Spinal cord (tissue), 10 donors: ENCODE data around the gene LRFN2. TPM values are rescaled to one million over a fixed set of nuclear protein-coding genes. Genes with fewer than 3 reads are reported as not detected.

Experiments used
- DNase-seq, 6 donors: peaks; one replicate each; pipeline versions ENCODE4 v3.0.0 to v3.0.0-alpha.2; 2013 to 2015; ENCODE audit warnings: low spot score in 6 of 6, low read depth in 4 of 6
- H3K27ac ChIP-seq: one replicate; pipeline ENCODE4 v1.5.1; 2013; ENCODE audit warnings: low read depth, low read length, control low read depth
- H3K27me3 ChIP-seq: one replicate; pipeline ENCODE4 v1.6.1; 2013; ENCODE audit warnings: low read length; ENCODE audit not compliant: control insufficient read depth, insufficient read depth
- H3K36me3 ChIP-seq: one replicate; pipeline ENCODE4 v1.6.1; 2013; ENCODE audit warnings: low read length; ENCODE audit not compliant: control insufficient read depth, insufficient read depth
- H3K4me1 ChIP-seq: one replicate; pipeline ENCODE4 v1.6.1; 2013; ENCODE audit warnings: low read length; ENCODE audit not compliant: control insufficient read depth, insufficient read depth
- H3K4me3 ChIP-seq: one replicate; pipeline ENCODE4 v1.5.1; 2013; ENCODE audit warnings: low read depth, low read length, control low read depth
- H3K9me3 ChIP-seq: one replicate; pipeline ENCODE4 v1.6.1; 2013; ENCODE audit warnings: low read length; ENCODE audit not compliant: control insufficient read depth, insufficient read depth
- WGBS: methylation state at CpG from one replicate; pipeline ENCODE4 v1.1.5; 2013; ENCODE audit warnings: missing lambda C conversion rate; ENCODE audit not compliant: insufficient coverage; 5-methylcytosine and 5-hydroxymethylcytosine counted together
- polyA plus RNA-seq, 2 donors: library from polyadenylated mRNA; unstranded; fragments of 120-200 nt; gene quantifications; one replicate each; pipeline ENCODE4 v1.2.1, GENCODE V29; 2013; ENCODE audit not compliant: insufficient read length in 2 of 2
- total RNA-seq, 2 donors: library from RNA; depleted of rRNA in 1 of 2; stranded (reverse); fragments of 120-200 nt in 1 of 2; fragments of >200 nt in 1 of 2; gene quantifications; one replicate each; pipeline versions ENCODE4 v1.2.3 to v1.2.4, GENCODE V29; 2013 to 2014
- donor health status: healthy.

Gene LRFN2
- total and polyA plus RNA-seq, 4 donors, result 2.7 to 8.6 (median 7.3) TPM

DNA sequence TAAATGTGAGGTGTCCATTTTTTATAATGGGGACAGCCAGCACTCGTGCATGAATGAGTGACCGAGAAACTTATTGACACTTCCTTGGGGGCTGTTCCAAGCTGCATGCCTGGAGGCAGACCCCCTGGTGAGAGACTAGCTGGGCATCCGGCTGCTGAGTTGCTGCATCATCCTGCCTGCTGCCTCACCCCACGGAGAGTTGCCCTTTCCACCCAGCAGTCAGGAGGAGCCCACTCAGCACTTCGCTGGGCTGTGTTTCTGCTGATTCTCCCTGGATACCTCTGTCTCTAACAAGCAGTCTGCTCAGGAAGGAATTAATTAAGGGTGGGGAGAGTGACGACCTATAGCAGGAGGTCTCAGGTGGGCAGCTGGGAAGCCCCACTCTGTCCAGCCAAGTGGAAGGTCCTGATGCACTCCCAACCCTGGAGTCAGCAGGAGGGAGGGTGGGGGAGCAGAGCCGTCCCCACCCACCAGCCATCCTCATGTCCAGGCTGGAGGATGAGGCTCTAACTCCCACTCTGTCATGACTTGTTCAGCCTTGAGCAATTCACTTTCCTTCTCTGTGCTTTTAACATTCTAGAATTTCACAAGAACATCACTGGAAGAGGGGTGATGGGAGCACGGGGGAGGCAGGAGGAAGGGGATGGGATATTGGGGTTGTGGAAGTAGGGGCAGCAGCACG lies 177.3 kb downstream of the LRFN2 start:
- Histone ChIP-seq H3K4me3 (no peak overlapping the region), H3K4me1 (peaks cover 31% of the 10 kb centered on the region), H3K9me3 (no peaks in the 10 kb centered on the region), H3K27me3 (no peaks in the 10 kb centered on the region), H3K27ac (no peak overlapping the region), H3K36me3 (no peaks in the 10 kb centered on the region)
- DNase-seq, result peak in 1 of 6 donors; percentile 34
- 47% methylated on average over 5 of the region's 9 CpGs for WGBS

- Histone ChIP-seq H3K4me3 (no peak overlapping the region), H3K27ac (no peak overlapping the region), H3K36me3 (no peaks in the 10 kb centered on the region), H3K9me3 (no peaks in the 10 kb centered on the region), H3K27me3 (no peaks in the 10 kb centered on the region), H3K4me1 (peaks cover 31% of the 10 kb centered on the region)
- 97% methylated on average over 4 of the region's 4 CpGs for WGBS
- DNase-seq, result no peak
These were observed 178.2 kb downstream of the LRFN2 start for GRCh38 chr6:40408786-40409542.

DNA sequence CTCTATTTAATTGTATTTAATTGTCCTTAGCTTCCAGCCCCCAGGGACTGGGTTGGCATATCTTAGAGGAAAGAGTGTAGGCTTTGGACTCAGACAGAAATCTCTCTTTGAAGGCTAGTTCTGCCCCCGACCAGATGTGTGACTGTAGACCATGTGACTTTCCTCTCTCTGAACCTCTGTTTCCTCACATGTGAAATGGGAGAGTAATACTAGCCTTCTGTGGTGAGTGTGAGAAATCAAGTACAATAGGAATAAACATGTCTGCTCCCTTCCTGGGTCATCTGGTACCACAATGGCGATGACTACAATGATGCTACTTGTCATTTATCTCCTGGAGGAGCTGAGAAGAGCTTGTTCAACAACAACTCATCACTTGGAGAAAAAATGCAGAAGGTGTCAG lies 179.9 kb downstream of the LRFN2 start:
- no peak overlapping the region for H3K4me3 ChIP-seq
- no peaks in the 10 kb centered on the region for H3K27me3 ChIP-seq
- no peak overlapping the region for H3K27ac ChIP-seq
- no CpG with 5 or more reads among the region's 2 CpGs for WGBS
- no peaks in the 10 kb centered on the region for H3K9me3 ChIP-seq
- no peak for DNase-seq
- peaks cover 26% of the 10 kb centered on the region for H3K4me1 ChIP-seq
- no peaks in the 10 kb centered on the region for H3K36me3 ChIP-seq

GRCh38 chr6:40406175-40406574 lies 181.0 kb downstream of the LRFN2 start:
- no peaks in the 10 kb centered on the region for H3K9me3 ChIP-seq
- 80% methylated on average over 7 of the region's 7 CpGs for WGBS
- no peaks in the 10 kb centered on the region for H3K27me3 ChIP-seq
- DNase-seq, result no peak
- H3K4me1 ChIP-seq, result peaks cover 20% of the 10 kb centered on the region
- no peaks in the 10 kb centered on the region for H3K36me3 ChIP-seq
- H3K4me3 ChIP-seq, result no peak overlapping the region
- no peak overlapping the region for H3K27ac ChIP-seq

- H3K9me3 ChIP-seq, result no peaks in the 10 kb centered on the region
- H3K4me3 ChIP-seq, result no peak overlapping the region
- no peak for DNase-seq
- no peak overlapping the region for H3K27ac ChIP-seq
- H3K27me3 ChIP-seq, result no peaks in the 10 kb centered on the region
- H3K36me3 ChIP-seq, result no peaks in the 10 kb centered on the region
- peaks cover 3% of the 10 kb centered on the region for H3K4me1 ChIP-seq
These were observed 186.4 kb downstream of the LRFN2 start for GRCh38 chr6:40400738-40401137.

DNA sequence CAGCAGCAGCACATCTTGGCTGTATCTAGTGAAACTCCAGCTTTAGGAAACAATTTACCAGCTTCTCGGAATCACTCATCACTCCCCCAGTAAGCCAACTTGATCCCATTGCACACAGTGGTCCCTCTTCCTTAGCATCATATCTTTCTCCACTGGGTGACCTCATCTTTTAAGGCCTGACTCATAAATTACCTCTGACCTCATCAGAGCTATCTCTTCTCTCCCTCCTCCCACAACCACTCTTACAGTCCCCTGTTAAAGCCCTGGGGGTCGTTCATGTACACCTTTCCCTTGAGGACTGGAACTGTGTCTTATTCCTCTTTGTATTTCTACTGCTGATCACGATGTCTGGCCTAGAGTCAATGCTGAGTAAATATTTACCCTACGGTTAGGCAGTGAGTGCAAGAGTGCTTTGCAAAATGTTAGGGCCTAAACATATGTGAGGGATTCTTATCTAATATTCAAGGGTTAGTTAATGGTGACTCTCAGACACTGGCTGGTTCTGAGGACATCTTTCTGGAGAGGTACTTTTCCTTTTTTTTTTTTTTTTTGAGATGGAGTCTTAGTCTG lies 187.2 kb downstream of the LRFN2 start:
- Histone ChIP-seq H3K27ac (no peak overlapping the region), H3K4me3 (no peak overlapping the region), H3K36me3 (no peaks in the 10 kb centered on the region), H3K27me3 (no peaks in the 10 kb centered on the region), H3K9me3 (no peaks in the 10 kb centered on the region), H3K4me1 (no peaks in the 10 kb centered on the region)
- 82% methylated on average over 2 of the region's 4 CpGs for WGBS
- no peak for DNase-seq

GRCh38 chr6:40398810-40399477 lies 188.2 kb downstream of the LRFN2 start:
- no peak overlapping the region for H3K4me3 ChIP-seq
- H3K36me3 ChIP-seq, result no peaks in the 10 kb centered on the region
- H3K9me3 ChIP-seq, result no peaks in the 10 kb centered on the region
- DNase-seq, result peak in 1 of 6 donors; percentile 59
- WGBS, result 71% methylated on average over 1 of the region's 6 CpGs
- H3K27ac ChIP-seq, result no peak overlapping the region
- H3K27me3 ChIP-seq, result no peaks in the 10 kb centered on the region
- H3K4me1 ChIP-seq, result no peaks in the 10 kb centered on the region

DNA sequence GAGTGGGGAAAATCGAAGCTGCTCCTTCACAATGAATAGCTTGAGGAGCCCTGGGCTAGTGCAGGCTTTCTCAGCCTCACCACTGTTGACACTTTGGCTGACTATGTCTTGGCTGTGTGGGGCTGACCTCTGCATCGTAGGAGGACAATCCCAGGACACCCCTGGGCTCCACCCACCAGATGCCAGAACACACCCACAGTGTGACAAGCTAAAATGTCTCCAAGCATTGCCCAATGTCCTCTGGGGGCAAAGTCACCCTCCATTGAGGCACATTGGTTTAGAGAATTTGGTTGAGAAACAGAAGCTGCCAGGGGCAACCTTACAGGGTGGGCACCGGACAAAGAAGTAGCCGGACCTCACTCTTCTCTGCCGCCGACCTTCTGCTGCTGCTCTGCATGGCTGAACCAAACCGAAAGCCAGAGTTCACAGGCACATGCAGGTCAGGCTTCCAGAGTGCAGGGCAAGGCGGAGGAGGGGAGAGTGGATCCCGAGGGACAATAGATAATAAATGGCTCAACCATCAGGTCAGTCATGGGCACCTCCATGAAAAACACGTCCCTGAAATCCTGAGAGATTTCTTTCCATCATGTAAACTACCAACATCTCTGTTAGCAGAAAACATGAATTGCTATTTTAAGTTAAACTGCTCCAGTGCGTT lies 189.0 kb downstream of the LRFN2 start:
- Histone ChIP-seq H3K4me3 (no peak overlapping the region), H3K36me3 (no peaks in the 10 kb centered on the region), H3K27ac (no peak overlapping the region), H3K9me3 (no peaks in the 10 kb centered on the region), H3K27me3 (no peaks in the 10 kb centered on the region), H3K4me1 (no peaks in the 10 kb centered on the region)
- 77% methylated on average over 10 of the region's 11 CpGs for WGBS
- no peak for DNase-seq

DNA sequence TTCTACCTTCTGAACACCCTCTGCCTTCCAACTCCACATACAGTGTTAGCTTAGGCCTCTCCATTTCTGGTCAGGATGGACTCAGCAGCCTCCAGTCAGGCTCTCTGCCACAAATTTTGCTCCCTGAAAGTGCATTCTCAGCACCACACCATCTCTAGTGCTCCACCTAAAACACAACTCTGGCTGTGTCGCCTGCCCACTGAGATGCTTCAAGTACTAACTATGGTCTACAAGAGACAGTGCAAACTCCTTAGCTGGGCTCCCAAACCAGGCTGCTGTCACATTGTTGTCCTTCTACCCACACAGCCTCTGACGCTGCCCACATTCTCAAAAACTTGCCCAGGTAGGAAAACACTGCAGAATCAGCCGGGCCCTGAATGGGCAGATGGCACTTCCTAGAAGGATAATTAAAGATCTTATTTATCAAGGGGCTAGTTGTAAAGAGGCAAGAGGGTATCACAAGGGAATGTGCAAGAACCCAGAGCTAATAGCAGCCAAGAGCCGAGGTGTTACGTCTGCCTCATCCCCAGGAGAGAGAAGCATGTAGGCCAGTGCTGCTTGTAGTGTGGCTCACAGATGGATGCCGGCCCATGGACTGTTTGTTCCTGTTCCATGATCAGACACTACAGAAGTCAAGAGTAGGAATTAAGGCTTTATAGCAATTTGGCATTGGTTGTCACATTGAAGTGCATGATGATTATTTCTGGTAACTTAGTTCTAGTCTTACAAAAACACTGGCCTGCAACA lies 189.7 kb downstream of the LRFN2 start:
- WGBS, result 88% methylated on average over 5 of the region's 6 CpGs
- H3K27ac ChIP-seq, result no peak overlapping the region
- DNase-seq, result no peak

More for the DNA sequence above, 189.7 kb downstream of the LRFN2 start:
- peaks cover 6% of the 10 kb centered on the region for H3K36me3 ChIP-seq
- H3K27me3 ChIP-seq, result no peaks in the 10 kb centered on the region
- H3K9me3 ChIP-seq, result no peaks in the 10 kb centered on the region
- no peaks in the 10 kb centered on the region for H3K4me1 ChIP-seq
- no peak overlapping the region for H3K4me3 ChIP-seq
